Stimulated activated CD8-positive, alpha-beta memory T cell treated with anti-CD3 and anti-CD28 coated beads, Interleukin-12 subunit alpha, Interleukin-12 subunit beta, amount 100 ng/mL, for 1 hour (primary cell): ENCODE results near the gene AWAT2.
"Not testable (repeated sequence)": the region's sequence is repeated elsewhere in the genome, so short reads cannot be mapped to it uniquely, and the experiment has no call there.

Experiments used
- DNase-seq: peaks from one replicate; pipeline ENCODE4 v3.0.0-alpha.2; 2020; ENCODE audit warnings: low read depth

The AWAT2 gene

DNA sequence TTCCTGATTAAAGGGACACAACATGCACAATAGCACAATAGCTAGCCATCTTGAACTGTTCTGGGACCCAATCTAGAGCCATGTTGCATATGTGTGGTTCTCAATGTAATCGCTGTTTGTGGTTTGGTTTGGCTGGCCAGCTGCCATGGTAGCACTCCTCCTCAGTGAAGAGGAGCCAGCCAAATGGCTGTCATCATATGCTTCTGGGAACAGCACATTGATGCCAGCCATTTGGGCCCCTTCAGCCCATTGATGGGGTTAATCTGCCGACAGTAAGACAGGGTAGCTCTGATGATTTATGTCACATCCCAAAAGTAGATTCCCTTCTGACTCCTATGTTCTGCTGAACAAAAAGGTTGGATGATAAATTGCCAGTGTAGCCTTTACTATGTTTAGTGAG is 48.5 kb downstream of the AWAT2 start:
- DNase-seq, result no peak

DNA sequence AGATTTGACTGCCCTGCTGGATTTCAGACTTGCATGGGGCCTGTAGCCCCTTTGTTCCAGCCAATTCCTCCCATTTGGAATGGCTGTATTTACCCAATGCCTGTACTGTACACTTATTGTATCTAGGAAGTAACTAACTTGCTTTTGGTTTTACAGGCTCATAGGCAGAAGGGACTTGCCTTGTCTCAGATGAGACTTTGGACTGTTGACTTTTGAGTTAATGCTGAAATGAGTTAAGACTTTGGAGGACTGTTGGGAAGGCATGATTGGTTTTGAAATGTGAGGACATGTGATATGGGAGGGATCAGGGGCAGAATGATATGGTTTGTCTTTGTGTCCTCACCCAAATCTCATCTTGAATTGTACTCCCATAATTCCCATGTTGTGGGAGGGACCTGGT is 51.4 kb downstream of the AWAT2 start:
- DNase-seq, result not testable (repeated sequence)

DNA sequence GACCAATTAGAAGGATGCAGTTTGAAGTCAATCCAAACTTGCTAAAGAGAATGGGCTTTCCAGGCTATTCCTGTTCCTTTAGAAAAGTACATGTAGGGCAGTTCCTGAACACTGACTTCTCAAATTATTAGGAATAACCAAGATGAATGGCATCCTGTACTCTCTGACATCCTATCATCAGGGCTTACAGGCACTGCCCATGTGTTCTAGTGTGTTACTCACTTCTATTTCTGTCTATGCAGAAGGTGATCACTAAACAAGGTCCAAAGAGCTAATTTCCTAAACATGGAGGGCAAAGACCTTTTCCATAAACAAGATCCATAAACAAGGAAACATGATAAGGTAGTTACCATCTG is 53.6 kb downstream of the AWAT2 start:
- DNase-seq, result no peak

DNA sequence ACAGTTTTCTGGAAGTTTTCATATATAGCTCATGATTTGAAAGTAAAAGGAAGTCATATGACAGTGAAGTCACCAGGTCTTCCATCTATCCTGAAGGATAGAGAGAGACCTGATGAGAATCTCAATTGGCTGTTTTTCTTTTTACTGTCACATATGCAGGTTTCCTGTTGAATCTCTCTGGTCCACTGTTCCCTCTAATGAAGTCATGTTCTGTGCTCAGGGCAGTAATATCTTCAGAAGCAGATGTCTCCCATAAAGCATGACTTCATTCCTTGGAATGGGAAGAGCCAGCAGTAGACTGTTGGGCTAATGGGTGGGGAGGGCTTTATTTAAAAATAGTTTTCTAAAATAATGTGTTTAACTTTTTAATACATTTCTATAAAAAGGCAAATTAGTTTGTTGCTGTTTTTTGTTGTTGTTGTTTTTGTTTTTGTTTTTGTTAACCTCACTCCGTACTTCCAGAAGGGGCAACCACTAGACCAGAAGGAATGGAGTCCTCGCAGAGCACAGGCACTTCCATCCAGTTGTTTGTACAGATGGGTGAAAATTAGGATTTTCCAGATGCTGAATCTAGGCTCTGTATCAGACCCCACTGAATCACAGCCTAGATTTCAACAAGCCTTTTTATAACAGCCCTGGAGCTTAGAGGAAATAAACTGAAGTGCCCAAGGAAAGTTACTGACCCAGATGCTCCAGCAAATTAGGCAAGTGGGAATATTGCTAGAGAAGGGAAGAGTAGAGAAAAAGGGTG is 54.2 kb downstream of the AWAT2 start:
- no peak for DNase-seq

DNA sequence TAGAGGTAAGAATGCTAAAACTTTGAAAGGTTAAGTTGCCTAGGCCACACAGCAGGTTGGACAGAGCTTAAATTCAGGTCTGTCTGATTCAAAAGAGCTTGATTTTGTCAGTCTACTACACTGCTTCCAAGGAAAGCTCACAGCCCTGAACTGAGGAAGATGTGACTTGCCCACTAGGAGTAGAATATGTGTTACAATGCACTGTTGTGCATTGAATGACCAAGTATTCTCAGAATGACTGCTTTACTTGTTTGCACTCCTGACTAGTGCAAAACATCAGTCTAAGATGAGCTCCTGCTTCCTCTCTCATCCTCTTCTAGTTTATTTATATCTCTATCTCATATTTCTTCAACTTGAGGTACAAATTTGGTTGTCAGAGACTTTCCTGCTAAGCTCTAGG is 56.2 kb downstream of the AWAT2 start:
- DNase-seq, result no peak

DNA sequence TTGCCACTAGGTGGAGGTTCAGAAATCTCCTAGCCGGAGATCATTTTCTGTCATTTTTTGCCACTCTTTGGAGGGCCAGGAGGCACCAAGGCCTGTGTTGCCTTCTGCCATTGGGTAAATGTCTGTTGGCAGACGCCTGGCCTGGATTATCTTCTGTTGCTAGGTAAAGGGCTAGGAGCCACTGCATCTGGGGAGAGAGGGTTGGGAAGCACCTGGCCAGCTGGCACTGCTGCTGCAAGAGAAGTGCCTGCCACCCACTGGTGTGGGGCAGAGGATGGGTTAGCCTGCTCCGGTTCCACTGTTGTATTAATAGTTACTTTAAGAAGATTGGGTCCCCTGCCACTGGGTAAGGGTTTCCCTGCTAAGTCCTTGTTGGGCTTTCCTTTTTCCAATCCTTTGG is 58.1 kb downstream of the AWAT2 start:
- DNase-seq, result no peak
